Amniotic stem cell (primary cell): ENCODE measurements around the gene DBNDD2.

ENCODE experiments used
- DNase-seq: peaks from one replicate; lab custom pipeline; 2025; lab: John Stamatoyannopoulos, UW

Gene DBNDD2, protein sequence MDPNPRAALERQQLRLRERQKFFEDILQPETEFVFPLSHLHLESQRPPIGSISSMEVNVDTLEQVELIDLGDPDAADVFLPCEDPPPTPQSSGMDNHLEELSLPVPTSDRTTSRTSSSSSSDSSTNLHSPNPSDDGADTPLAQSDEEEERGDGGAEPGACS

DNA sequence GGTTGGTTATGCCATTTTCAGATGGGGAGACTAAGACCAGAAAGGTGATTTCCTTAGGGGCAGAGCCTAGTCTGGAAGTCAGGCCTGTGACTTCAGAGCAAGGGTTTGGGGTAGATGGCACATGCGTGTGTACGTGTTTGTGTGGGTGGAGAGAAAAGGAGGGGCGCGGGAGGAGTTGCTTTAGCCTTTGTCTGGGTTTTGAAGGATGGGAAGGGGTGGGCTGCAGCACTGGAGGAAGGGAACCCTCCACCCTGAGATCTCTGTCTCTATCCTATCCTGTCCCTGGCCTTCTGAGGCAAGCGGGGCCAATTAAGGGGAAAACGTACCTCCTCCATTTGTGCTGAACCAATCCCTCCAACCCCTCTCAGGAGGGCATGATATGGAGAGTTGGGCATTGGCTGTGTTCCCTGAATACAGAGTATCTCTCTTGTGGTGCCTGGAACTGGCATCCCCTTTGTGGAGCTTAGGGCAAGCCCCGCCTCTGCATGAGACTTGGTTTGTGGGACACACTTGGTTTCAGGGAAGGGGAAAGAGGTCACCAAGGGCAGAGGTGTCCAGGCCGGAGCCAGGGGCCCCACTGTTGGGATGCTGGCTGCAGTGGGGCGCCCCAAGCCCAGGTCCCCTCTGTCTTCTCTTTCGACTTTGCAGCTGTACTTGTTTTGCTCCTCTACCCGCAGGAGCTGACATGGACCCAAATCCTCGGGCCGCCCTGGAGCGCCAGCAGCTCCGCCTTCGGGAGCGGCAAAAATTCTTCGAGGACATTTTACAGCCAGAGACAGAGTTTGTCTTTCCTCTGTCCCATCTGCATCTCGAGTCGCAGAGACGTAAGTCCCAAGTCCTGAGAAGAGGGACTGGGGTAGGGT lies at the start of gene DBNDD2:
TSS of gene DBNDD2 (plus strand) at position 507 of the 863 bp plus-strand sequence. CDS start at position 686, 179 bp downstream.
- DNase-seq = no peak

DNA sequence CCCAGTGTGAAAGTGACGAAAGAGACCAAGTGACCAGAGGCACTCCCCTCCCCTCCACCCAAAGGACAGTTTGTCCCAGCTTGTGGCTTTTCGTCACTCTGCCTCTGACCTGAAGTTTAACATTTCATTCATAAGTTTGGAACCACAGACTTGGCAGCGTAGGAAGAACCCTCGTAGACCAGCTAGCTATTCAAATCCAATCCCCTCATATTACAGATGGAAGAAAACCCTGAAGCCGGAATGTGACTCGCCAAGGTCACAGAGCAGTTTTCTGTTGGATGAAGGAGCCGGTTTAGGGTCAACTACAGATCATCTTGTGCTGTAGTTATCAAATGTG lies 49.1 kb upstream of the DBNDD2 start:
- no peak for DNase-seq

DNA sequence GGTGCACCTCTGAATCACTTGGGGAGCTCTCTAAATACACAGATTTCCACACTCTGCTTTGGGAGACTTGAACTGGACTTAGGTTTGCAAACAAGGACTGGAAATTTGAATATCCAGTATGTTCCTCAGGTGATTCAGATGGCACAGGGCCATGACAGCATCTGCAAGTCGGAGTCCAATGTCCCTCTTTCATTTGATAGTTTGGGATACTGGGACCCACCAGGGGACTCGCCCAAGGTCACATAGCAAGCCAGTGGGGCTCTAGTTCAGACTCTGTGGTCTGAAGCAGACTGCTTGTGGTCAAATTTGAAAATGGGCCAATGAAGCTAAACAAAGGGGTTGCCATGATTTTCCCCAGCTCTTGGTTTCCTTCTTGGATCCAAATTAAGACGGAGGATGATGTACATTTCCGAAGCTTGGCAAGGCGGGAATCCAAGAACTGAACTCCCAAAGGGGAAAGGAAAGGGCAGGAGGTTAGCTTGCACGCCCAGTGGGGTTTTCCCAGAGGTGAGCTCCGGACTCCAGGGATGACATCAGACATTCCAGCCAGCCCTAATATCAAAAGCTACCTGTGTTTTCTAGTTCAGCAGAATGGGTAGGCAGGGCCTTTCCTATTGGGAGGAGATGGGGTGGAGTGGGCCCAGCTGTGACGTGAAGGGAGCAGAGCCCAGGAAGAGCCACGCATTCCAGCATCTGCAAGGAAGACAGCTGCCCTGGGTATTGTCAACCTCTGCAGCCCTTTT lies 48.5 kb upstream of the DBNDD2 start:
- DNase-seq = no peak

DNA sequence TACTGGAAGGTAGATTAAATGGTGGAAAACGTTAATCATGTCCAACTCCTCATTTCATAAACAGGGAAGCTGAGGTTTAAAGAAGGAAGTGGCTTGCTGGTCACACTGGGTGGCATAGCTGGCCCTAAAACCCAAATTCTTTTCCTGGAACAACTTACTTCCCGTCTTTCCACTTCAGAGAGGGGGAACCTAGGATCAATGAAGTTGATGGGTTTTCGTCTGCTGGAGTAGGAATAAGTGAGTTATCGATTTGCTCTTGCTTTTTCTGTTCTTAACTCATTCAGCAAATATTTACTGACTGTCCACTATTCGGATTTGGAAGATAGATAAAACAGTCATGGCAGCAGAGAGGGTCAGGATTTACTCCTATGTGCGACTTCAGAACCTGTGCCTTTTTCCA lies 46.3 kb upstream of the DBNDD2 start:
- DNase-seq = no peak

DNA sequence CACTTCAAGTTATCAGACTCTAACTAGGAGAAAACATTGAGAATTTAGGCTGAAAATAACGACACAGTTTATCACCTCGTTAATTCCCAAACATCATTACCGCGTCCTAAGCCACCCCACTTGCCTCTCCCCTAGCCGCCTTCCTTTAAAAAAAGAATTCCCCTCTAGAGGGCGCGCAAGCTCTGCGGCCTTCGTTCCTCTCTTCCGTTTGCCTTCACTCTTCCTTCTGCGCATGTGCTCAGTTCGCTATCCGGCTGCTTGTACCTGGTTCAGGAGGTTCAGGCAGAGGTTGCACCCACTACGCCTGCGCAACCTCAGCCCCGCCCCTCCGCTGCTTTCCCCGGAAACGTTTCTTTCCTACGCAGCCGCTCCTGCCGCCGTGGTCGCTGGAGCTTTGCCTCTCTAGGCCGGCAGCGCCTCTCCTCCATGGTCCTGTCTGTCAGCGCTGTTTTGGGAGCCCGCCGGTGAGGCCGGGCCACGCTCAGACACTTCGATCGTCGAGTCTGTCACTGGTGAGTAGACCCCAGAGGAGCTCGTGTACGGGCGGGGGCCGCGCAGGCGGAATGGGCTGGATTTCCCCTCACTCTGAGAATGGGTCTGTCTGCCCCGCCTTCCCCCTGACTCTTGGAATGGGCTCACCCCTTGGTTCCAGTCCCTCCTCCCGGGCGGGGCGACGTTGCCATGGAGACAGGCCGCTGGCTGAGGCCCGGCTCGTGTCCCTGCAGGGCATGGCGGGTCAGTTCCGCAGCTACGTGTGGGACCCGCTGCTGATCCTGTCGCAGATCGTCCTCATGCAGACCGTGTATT lies 45.1 kb upstream of the DBNDD2 start, which contains the start of gene SYS1:
TSS of gene SYS1 (plus strand) at position 353 of the 807 bp plus-strand sequence. CDS start at position 729, 376 bp downstream.
- DNase-seq = peak; percentile 94

DNA sequence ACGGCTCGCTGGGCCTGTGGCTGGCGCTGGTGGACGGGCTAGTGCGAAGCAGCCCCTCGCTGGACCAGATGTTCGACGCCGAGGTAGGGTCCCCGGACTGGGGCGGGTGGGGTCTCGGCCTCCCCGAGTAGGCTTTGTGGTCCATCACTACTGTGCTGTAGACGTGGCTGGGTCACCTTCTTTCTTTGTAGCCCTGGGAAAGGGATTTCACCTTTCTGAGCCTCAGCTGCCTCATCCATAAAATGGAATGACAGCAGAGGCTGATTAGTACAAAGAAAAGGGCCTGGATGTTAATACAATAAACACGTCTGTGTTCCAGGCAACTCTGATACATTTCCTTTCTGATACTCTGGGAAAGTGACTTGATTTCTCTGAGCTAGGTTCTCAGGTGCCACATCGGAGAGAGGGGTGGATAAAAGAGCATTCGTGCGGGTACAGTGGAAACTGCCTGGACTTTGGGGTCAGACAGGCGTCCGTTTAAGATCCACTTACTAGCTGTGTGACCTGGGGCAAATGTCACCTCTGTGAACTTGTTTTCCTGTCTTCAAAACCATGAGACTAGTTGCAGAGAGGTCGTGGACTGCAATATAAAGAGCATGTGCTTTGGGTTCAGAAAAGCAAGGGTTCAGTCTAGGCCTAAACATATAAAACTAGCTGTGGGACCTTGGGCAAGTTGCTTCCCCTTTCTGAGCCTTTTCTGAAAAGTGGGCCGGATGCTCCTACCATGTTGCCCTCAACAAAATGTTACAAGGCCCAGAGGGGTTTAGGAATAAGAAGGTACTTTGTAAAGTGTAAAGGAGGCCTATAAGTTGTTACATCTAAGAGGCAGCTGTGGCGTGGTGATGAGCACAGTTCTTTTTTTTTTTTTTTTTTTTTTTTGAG lies 44.2 kb upstream of the DBNDD2 start:
- DNase-seq = no peak

DNA sequence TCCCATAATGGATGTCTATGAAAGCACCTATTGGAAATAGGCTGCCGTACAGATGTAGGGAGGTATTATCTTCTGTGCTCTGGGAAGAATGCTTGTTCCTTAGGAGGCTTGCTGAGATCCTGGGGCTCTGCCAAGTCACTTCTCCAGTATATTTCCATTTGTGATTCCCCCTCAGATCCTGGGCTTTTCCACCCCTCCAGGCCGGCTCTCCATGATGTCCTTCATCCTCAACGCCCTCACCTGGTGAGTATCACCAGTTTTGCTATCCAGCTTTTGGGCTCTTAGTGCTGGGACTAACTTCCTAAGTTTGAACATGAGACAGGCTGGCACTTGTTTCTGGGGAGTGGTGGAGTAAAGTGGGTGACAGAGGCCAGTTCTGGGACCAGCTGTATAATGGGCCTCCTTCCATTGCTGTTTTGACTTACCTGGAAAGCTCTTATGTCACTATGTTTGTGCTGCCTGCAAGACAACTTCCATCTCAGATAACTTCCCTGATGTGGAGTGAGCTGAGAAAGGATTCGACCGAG lies 42.6 kb upstream of the DBNDD2 start:
- no peak for DNase-seq

DNA sequence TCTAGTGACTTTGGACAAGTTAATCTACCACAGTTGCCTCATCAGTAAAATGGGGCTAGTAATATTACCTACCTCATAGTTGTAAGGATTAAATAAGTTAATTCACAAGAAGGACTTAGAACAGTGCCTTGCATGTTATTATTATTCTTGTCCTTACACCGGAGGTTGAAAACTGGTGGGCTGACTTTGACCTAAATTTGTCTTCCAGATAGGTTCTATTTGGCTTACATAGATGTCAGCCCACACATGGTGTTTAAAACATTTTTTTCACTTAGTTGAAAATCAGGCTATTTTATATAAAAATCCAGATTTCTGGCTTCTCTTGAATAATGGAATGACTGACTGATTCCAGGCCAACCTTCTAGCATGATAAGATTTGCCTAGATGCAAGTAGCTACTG lies 41.9 kb upstream of the DBNDD2 start:
- no peak for DNase-seq

DNA sequence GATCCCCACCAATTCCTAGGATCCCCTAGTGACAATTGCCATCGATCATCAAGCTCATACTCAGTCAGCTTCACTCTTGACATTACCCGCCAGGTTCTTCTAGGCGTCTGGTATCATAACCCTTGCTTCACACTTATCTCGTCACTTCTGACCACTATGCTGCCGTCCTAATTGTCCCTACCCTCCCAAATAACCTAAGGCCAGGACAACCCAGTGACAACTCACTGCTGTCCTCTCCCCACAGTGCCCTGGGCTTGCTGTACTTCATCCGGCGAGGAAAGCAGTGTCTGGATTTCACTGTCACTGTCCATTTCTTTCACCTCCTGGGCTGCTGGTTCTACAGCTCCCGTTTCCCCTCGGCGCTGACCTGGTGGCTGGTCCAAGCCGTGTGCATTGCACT lies 41.5 kb upstream of the DBNDD2 start:
- DNase-seq = no peak

DNA sequence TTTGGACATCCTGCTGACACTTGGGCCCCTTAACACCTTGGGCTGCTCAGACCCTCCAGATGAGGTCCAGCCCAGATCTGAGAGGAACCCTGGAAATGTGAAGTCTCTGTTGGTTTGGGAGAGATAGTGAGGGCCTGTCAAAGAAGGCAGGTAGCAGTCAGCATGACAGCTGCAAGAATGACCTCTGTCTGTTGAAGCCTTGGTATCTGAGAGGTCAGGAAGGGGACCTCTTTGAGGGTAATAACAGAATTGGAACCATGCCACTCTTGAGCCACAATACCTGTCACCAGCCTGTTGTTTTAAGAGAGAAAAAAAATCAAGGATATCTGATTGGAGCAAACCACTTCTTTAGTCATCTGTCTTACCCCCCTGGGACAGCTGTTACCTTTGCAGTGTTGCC lies 41.0 kb upstream of the DBNDD2 start:
- DNase-seq = no peak

DNA sequence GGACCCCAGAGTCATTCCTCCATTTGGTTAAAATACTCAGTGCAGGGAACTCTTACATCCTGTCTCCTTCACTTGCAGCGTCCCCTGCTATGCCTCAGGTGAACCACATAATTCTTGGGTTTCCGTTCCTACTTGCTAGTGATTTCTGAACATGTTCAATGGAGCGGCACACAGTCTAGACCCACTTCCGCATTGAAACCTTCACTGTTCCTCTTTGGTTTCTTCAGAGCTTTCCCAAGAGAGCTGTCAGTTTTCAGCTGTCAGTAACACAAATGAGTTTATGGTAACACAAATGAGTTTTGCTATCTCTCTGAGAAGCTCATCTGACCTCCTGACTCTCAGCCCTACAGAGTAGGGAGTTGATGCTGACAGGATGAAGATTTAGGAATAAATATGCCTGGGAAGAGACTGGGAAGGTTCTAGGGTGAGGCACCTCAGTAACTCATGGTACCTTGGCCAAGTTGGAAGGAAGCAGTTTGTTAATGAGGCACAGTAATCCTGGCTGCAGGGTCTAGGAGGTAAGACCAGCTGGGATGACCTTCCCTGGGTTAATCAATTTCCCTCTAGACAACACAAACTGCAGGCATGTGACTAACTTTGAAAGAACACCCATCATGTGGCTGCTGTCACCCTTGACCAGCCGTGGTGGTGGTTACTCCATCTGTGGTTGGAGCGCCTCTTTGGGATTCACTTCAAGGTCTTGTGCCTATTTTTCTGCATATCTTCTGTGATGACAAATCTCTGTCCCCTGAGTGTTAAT lies 39.7 kb upstream of the DBNDD2 start:
- no peak for DNase-seq

DNA sequence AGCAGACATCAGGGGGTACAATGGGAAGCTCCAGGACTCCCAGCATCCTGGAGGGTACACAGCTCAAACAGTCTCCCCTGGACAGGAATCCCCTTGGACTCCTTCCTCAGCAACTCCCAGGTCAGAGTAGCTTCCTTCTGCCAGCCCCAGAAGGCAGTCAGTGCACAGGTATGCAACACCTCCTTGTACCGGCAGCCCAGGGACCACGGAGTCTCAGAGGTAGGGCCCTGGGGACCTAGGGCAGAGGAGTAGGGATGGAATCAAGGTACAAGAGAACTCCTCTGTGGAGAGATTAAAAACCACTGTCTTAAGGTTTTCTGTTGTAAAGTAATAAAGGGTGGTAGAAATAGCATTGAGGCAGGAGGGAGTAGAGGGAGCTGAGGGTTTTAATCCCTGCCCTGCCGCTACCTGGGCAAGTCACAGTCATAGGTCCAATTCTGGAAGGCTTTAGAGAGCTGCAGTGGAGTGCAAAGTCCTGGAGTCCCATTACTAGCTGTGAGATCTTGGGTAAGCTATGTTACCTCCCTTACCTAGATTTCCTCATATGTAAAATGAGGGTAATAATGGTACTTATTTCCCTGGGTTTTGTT lies 37.4 kb upstream of the DBNDD2 start:
- no peak for DNase-seq

DNA sequence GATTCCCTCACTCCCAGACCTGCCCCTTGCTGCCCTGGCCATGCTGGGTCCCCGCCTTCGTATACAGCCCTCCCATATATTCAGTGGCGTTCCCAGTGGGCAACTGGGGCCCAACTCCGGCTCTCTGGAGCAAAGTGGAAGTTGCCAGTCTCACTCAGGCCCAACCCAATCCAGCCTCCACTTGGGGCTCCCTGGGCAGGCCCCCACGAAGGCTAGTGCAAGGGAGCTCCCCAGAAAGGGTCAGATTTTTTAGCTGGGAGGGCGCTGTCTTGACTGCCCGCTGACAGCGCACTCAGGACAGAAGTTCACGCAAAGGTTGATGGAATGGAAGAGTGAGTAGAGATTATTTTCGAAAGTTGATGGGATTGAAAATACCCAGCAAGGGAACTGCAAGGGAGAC lies 35.8 kb upstream of the DBNDD2 start:
- no peak for DNase-seq

DNA sequence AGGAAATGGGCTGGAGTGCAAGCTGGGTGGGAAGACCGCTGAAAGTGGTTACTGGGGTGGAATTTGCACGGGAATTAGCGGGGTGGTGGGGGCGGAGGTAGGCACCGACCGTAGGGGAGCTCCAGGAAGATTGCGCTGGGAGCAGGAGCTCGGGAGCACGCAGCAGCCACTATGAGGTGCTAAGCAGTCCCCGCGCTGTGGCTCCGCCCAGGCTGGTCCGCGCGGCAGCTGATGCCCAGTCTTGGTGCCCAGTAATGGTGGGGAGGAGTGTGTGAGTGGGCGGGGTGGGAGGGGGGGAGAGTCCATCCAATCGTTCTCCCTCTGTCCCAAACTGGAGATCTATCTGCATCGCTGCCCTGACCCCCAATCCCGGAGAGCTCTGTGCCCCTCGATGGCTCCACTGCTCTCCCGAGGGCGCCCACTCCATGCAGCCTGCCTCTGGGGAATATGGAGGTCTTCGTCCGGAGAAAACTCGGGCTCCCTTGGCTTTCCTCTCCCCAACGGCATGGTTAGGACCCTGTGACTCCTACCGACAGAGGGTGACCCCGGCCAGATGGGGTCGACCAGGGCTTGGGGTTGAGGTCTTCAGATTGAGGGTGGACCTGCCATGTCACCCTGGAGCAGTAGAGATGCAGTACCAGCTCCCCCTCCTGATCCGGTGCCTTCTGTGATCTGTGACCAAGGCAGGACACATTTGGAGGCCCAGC lies 35.3 kb upstream of the DBNDD2 start:
- no peak for DNase-seq

DNA sequence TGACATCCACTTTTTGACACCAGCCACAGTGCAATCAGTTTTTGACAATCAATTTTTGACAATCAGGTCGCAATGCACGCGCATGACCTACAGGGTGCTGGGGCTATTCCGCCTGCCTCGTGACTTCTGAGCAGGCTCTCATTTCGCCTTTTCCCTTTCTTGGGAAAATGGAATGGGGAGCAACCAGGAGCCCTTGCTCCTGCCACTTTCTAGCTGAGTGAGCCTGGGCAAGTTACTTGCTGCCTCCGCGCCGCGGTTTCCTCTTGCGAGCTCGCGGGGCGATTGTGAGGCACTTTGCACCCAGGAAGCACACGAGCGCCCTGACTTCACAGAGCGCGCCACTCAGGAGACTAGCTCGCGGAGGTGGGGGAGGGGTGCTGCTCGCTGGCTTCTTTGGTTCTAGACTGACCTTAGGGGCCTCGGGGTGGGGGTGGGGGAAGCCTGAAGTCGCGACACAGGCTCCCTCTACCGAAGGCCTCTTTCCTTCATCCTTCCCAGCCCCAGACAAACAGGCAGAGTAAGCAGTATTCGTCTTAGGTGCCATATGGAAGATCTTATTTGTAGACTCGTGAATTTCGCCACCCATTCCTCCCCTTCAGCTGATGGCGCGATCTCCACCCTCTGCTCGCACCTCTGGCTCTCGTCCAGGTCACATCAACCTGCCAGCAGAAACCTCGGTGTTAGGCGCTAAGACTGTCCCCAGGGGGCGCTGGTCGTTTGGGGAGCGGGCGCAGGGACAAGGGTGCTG lies 34.6 kb upstream of the DBNDD2 start:
- DNase-seq = peak; percentile 40

DNA sequence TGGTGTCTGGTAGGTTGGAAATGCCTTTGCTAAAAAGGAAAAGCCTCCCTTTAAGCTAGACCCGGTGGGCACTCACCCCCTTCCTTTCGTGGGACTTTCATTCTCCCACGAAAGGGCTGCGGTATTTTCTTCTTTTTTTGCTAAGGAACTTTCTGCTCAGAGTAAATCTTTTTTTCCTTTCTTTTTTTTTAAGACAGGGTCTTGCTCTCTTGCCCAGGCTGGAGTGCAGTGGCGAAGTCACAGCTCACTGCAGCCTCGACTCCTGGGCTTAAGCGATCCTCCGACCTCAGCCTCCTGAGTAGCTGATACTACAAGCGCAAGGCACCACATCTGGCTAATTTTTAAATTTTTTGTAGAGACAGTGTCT lies 34.0 kb upstream of the DBNDD2 start:
- DNase-seq = no peak

DNA sequence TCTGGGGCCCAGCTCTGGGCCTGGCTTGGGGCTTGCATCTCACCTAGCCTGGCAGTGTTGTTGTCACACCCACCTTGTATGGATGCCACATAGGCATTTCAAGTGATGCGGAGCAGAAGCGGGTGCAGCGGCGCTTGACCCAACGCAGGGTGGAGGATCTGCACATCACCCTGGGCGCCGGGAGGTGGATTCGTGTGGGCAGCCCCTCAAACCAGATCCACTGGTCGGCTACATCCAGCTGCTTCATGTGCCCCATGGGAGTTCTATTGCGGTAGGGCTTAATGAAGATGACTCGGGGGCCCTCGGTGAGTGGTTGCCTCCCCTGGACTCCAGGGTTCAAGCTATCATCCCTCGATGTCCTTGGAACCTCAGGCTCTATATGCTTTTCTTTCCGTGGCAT lies 33.1 kb upstream of the DBNDD2 start:
- no peak for DNase-seq

DNA sequence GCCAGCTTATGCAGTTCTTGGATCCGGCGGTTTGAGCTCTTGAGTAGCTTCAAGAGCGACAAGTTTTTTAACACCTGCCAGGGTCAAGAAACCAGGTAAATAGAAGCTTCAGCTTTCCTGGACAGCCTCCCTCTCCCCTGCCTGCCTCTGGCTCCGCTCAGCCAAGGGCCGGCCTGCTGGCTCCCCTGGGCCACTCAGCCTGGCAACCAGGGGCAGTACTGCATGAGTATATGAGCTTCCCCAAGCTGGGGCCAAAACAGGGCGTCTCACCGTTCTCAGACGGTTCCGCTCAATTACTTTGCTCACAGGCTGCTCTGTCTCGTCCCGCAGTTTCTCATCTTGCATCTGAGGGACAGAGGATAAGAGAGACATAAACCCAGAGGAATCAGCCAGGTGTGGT lies 30.8 kb upstream of the DBNDD2 start:
- DNase-seq = no peak
